HepG2 (cell line): ENCODE data around the gene ABCA13. TPM values are rescaled to one million over a fixed set of nuclear protein-coding genes. Genes with fewer than 3 reads are reported as not detected.
A peak's percentile ranks its signal among the peaks of the same experiment; 100 is the strongest.

Experiments
- CBFB ChIP-seq: sonication (generic); formaldehyde crosslinking; IDR thresholded peaks from 2 replicates; pipeline ENCODE4 v1.4.0; 2020; ENCODE audit warnings: missing genetic modification reagents
- CENPT ChIP-seq: sonication (generic); formaldehyde crosslinking; IDR thresholded peaks from 2 replicates; pipeline ENCODE4 v1.8.0; 2022; ENCODE audit warnings: low read depth, mild to moderate bottlenecking, moderate library complexity, missing genetic modification reagents
- CREM ChIP-seq, 2 experiments: sonication (generic) in 1 of 2; formaldehyde crosslinking in 1 of 2; IDR thresholded peaks; 2 replicates each; pipeline versions ENCODE4 v1.4.0 to v1.6.1; 2016 to 2020; ENCODE audit warnings: antibody characterized with exemption in 1 of 2, mild to moderate bottlenecking in 1 of 2, missing genetic modification reagents in 1 of 2
- KIAA2018 ChIP-seq: sonication (generic); formaldehyde crosslinking; IDR thresholded peaks from 2 replicates; pipeline ENCODE4 v1.5.0; 2020; ENCODE audit warnings: mild to moderate bottlenecking, missing genetic modification reagents, borderline replicate concordance
- MEIS2 ChIP-seq: sonication (generic); formaldehyde crosslinking; IDR thresholded peaks from 2 replicates; pipeline ENCODE4 v1.9.0; 2021; ENCODE audit warnings: mild to moderate bottlenecking, missing genetic modification reagents
- NKX3-1 ChIP-seq: sonication (generic); formaldehyde crosslinking; IDR thresholded peaks from 2 replicates; pipeline ENCODE4 v1.5.0; 2020; ENCODE audit warnings: missing genetic modification reagents
- ZBTB26 ChIP-seq: IDR thresholded peaks from 2 replicates; pipeline ENCODE4 v1.6.1; 2016; ENCODE audit warnings: missing compliant biosample characterization, missing genetic modification reagents, borderline replicate concordance
- ZNF512B ChIP-seq: sonication (generic); formaldehyde crosslinking; IDR thresholded peaks from 2 replicates; pipeline ENCODE4 v1.5.1; 2020; ENCODE audit warnings: missing genetic modification reagents, mild to moderate bottlenecking, borderline replicate concordance
- ZSCAN5A ChIP-seq: sonication (generic); formaldehyde crosslinking; IDR thresholded peaks from 2 replicates; pipeline ENCODE4 v1.8.0; 2022; ENCODE audit warnings: mild to moderate bottlenecking, missing genetic modification reagents, borderline replicate concordance
- ZXDC ChIP-seq: sonication (generic); formaldehyde crosslinking; IDR thresholded peaks from 2 replicates; pipeline ENCODE4 v1.5.0; 2020; ENCODE audit warnings: mild to moderate bottlenecking, missing genetic modification reagents
- polyA plus RNA-seq, 8 experiments: library from polyadenylated mRNA; depleted of rRNA in 3 of 8; stranded (reverse) in 7 of 8; unstranded in 1 of 8; fragments of >200 nt; fragmentation: Illumina TruSeq in 4 of 8; extraction: Trizol in 4 of 8; gene quantifications; 2 replicates each; pipeline versions ENCODE4 v1.2.1 to v1.2.3, GENCODE V29; 2011 to 2016; ENCODE audit warnings: low read depth in 4 of 8, missing spikeins in 1 of 8, mixed read lengths in 1 of 8; ENCODE audit not compliant: insufficient read depth in 1 of 8
- total RNA-seq, 5 experiments: library from RNA; depleted of rRNA; stranded (reverse); fragments of >200 nt; fragmentation: Illumina TruSeq; extraction: Trizol; gene quantifications; 2 replicates each; pipeline ENCODE4 v1.2.3, GENCODE V29; 2016; ENCODE audit warnings: low read depth in 1 of 5

The ABCA13 gene
- total and polyA plus RNA-seq, 2 of the 13 experiments (the other 11 are each of a cell fraction or from before 2014, with no cell fraction given), result 0.03 TPM; not detected in 1

- TF ChIP-seq CBFB (CRISPR knock-in tag), result peak; percentile 50; the same call in 1 of the 2 replicates
- TF ChIP-seq ZXDC (CRISPR knock-in tag), result no peak
- peak; percentile 83 for TF ChIP-seq CREM (IDR thresholded peaks at IDR 0.05)
- TF ChIP-seq CREM (CRISPR knock-in tag; IDR thresholded peaks at IDR 0.05), result no peak
- TF ChIP-seq ZSCAN5A (CRISPR knock-in tag), result no peak; the same call in 1 of the 2 replicates
- peak; percentile 89 for TF ChIP-seq MEIS2 (CRISPR knock-in tag)
- 0 out of 2 replicates have a peak, but pooled peaks have one; percentile 67 for TF ChIP-seq KIAA2018
- TF ChIP-seq NKX3-1 (CRISPR knock-in tag), result no peak
- TF ChIP-seq CENPT (CRISPR knock-in tag), result no peak
- TF ChIP-seq ZNF512B (CRISPR knock-in tag), result no peak
- TF ChIP-seq ZBTB26, result peak; percentile 90
These were observed 31.1 kb upstream of the ABCA13 start (continued) for GRCh38 chr7:48140001-48140681.
